ENCODE data around the gene CAPN14.

CAPN14 gene

DNA sequence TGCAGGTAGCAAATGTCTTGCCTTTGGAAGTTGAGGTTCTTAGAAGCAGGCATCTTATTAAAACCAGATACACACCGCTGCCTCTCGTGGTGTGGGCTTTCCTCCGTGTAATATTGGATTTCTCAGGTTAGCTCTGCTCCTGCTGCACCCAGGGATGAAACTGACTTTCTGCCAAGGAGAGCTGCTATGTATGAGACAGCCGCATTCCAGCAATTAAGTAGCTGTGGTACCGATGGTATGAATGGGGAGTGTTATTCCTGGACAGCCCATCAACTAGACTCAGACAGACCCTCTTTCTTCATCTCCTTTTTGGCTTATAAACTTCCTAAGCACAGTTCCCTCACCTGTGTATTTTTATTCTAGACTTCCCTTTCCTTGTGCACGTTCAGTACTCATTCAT, 9.8 kb upstream of the CAPN14 start:
- no peak for DNase-seq (ENCODE audit: low read depth in 2 of 2)

DNA sequence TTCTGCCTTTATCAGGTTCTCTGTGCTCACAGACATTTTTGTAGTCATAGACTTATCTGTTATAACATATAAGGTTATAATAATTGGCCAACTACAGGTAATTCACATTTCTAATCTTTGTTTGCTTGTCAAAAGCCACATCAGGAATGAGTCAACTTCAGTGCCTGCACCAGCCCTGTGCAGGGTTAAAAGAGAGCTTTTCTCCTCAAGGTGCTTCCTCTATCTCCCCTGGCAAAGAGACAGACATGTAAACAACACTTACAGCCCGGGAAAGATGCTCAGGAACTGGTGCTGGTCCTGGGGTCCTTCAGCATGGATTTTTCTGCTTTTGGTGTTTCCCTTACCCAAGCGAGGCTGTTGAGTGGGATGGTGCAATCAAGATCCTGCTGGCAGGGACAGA, 9.0 kb upstream of the CAPN14 start:
- DNase-seq (ENCODE audit: low read depth in 2 of 2), result no peak

DNA sequence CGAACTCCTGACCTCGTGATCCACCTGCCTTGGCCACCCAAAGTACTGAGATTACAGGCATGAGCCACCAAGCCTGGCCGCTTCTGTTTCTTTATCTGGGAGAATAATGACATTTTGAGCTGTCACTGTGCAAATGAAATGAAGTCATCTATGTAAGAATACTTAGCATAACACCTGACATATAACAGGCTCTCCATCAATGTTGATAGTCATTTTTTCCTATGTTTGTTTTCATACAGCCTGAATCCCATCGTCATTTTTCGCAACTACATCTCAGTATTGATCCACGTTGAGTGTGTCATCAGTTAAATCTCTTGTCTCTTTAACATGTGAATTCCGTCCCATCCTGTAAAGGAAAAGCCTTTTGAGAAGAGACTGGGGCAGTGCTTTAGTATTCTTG, 6.4 kb upstream of the CAPN14 start:
- no peak for DNase-seq (ENCODE audit: low read depth in 2 of 2)

GRCh38 chr2:31223026-31223425, 5.7 kb upstream of the CAPN14 start:
- no peak for DNase-seq (ENCODE audit: low read depth in 2 of 2)

GRCh38 chr2:31222071-31222470, 4.8 kb upstream of the CAPN14 start:
- DNase-seq (ENCODE audit: low read depth in 2 of 2), result no peak

DNA sequence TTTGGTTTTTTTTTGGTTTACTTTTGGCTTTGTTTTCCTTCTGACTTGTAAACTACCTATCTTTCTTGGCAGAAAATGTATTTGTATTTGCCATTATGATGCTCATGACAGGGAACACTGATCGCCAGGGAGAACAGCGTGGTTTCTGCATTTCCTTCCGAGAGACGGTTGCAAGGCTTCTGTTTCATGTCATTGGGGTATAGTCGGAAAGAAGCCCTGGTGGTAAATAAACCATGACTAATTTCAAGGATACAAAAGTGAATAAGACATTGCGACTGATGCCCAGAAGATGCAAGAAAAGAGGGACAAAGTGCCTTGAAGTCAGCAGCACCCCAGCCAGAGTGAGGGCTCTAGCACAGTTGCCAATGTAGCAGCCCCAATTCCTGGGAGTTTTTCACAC, 4.2 kb upstream of the CAPN14 start:
- DNase-seq (ENCODE audit: low read depth in 2 of 2), result no peak

- no peak for DNase-seq (ENCODE audit: low read depth in 2 of 2)
Observed at GRCh38 chr2:31219131-31219969, 2.0 kb upstream of the CAPN14 start.

DNA sequence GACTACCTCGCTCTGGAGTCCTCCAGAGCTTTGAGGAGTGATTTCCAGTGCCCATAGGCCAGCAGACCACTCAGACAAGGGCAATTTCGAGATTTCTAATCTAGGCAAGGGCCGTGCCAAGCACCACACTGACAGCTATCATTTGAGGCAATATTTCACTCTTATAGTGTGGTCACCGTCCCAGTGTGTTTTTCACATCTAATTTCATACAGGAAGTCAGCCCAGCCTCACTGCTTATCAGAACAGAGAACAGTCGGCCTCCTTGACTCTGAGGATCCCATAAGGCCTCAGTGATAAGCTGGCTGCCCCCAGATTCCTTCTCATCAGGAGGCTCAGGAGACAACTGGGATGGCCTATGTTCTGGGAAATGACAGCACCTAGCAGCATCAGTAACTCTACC, 581 bp downstream of the CAPN14 start:
- DNase-seq (ENCODE audit: low read depth in 2 of 2), result no peak

DNA sequence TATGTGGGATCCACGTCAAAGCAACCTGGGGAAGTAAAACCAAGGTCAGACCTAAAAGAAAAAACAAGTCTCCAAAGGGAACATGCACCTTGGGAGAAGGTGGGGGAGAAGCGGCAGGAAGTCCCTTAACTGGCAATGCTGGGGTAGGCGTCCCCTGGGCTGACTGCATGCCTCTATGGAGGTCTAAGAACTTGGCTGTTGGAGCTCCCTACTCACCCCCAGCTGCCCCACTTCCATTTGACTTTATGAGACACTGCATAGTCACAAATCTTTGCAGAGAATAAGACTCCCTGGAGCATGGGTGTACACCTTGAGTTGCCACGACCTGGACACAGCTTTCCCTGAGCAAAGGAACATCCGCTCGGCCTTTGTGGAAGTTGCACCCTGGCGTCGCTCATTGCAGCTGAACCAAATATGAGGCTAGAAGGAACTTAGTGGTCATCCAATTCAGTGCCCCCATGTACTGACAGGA, 2.8 kb downstream of the CAPN14 start:
- DNase-seq (ENCODE audit: low read depth in 2 of 2), result no peak

GRCh38 chr2:31213601-31214443, 3.5 kb downstream of the CAPN14 start:
- DNase-seq (ENCODE audit: low read depth in 2 of 2), result no peak

DNA sequence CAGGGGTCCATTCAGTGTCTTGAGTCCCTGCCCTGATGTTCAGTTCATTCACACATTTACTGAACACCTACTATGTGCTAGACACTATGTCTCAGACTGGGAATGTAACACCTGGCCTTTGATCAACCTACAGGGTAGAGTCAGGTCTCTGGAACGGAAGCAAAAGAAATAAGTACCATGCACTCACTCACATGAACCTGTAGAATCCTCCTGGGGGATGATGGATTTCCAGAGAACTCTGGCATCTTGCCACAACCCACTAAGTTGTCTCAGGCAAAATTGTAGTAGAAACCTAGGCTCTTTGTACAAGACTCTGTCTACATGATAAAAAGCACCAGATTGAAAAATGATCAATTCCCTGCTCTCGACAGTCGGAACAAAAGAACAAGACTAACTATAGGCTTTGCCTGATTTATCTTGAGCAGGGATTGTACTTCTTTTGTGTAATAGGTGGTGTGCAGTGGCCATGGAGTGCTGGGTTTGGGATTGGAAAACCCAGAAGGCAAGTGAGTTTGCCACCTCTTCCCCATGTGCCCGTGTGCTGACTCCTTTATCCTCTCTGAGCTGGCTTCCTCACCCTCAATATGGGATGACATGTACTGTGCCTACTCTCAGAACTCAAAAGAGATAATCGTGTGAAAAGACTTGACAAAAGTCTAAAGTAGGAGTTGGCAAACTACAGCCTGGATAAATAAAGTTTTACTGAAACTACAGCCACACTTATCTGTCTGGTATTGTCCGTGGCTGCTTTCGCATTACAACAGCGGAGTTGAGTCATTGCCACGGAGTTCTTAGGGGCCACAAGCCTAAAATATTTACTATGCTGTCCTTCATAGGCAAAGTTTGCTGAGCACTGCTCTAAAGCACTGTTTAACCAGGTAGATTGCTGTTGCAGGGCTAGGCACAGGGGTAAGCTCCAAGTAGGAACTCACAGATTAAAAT, 4.4 kb downstream of the CAPN14 start:
- DNase-seq (ENCODE audit: low read depth in 2 of 2), result no peak

DNA sequence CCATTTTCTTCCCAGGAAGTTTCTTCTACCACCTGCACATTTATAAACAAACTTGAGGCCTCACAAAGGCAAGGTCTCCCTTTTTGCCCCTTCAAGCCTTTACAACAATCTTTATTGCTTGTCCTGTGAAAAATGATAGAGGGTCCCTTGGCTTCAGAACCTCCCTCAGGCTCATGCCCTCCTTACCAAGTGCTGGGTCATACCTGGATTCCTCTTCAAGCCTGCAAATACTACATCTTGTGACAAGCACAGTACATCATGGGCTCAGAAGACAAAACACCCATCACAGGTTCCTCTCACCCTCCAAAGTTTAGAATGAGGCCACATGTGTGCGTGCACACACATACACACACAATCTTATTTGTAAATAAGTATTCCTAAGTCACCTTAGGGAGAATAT, 9.1 kb downstream of the CAPN14 start:
- no peak for DNase-seq (ENCODE audit: low read depth in 2 of 2)

DNA sequence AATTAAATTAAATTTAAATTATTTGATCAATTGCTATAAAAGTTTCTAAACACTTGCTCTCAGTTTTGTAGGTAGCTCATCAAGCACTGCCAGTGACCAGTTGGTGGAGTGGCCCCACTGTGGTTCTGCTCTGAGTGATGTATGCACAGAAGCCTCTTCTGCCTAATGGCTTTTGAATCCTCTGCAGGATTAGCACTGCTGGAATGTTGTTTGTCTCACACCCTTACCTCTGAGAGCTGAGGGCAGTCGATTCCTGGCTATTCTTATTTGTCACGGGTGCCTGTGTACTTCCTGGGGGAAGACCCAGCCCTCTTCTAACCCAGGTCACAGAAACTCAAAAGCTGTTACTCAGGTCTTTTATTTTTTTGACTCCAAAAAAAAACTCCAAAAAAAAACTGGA, 9.5 kb downstream of the CAPN14 start:
- no peak for DNase-seq (ENCODE audit: low read depth in 2 of 2)

DNA sequence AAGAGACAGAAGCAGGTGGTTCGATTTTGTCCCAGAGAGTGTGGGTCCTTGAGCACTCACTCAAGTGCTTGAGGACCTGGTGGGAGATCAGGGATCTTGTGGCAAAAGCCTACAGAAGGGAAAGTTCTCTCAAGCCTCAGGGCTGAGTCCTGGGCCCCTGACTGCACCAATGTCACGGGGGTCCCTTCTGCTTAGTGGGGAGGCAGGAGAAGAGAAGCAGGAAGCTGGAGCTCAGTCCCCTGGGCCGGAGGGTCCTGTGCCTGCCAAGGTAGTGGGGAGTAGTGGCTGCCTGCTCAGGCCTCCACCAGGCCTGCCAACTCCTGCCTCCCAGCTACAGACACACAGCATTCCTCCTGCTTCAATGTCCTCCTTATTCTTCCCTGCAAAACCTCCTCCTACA, 11.7 kb downstream of the CAPN14 start:
- no peak for DNase-seq (ENCODE audit: low read depth in 2 of 2)

- DNase-seq (ENCODE audit: low read depth in 2 of 2), result no peak
Observed at GRCh38 chr2:31205186-31205585, 12.1 kb downstream of the CAPN14 start.

DNA sequence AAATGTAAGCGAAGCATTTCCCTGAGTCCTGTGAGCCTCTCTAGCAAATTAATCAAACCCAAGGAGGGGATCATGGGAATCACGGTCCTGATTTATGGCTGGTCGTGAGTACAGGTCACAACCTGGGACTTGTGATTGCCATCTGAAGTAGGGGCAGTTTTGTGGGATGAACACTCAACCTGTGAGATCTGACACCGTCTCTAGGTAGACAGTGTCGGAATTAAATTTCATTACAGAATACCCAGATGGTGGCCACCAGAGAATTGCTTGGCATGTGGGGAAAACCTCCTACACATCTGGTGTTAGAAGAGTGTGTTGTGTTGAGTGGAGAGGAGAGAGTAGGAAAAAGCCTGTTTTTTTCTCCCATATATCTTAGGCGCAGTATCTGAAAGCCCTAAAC, 12.5 kb downstream of the CAPN14 start:
- DNase-seq (ENCODE audit: low read depth in 2 of 2), result no peak

GRCh38 chr2:31203916-31204315, 13.4 kb downstream of the CAPN14 start:
- DNase-seq (ENCODE audit: low read depth in 2 of 2), result no peak

DNA sequence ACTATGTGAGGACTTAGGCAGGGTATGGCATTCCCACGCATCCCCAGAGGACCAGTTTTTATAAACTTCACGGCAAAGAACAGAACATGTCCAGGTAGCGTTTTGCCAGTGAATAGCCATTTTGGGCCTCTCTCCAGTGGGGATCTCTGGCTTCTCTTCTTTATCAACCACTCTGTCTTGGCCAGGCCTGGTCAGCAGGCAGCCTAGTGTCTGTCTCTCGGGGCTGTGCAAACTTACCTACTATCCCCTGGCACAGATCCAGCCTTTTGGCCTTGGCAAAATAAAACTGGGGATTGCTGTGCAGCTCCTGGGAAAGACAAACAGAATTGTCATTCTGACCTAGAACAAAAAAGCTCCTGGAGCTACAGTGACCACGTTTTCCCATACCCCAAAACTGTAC, 14.5 kb downstream of the CAPN14 start:
- no peak for DNase-seq (ENCODE audit: low read depth in 2 of 2)

DNA sequence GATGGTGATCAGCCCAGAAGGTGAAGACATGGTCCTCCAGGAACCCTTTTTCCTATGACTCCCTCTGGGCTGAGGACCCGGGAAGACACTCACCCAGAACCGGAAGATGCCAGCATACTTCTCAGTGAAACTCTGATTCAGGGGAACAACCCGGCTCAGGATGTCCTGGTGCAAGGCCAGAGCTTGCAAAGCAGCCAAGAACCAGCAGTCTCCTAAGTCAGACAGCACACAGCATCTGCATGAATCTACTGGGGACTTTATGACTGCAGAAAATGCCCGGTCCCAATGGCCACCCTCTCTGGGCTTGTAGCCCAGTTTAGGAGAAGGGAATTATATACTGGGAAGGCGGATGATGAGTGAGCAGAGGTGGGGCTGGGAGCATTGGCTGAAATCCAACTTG, 15.3 kb downstream of the CAPN14 start:
- no peak for DNase-seq (ENCODE audit: low read depth in 2 of 2)

DNA sequence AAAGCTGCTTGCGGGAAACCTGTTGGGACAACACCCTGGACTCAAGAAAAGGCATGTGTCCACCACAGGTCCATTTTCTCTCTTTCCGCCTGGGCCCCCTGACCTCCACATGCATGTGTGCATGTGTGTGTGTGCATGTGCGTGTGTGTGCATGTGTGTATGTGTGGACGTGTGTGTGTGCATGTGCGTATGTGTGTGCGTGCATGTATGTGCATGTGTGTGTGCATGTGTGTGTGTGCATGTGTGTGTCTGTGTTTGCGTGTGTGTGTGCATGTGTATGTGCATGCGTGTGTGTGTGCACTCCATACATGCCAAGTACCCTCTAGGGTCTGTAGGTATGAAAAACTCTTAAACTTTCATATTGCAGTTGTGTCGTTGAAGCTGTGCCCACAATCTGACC, 16.3 kb downstream of the CAPN14 start:
- no peak for DNase-seq (ENCODE audit: low read depth in 2 of 2)

DNA sequence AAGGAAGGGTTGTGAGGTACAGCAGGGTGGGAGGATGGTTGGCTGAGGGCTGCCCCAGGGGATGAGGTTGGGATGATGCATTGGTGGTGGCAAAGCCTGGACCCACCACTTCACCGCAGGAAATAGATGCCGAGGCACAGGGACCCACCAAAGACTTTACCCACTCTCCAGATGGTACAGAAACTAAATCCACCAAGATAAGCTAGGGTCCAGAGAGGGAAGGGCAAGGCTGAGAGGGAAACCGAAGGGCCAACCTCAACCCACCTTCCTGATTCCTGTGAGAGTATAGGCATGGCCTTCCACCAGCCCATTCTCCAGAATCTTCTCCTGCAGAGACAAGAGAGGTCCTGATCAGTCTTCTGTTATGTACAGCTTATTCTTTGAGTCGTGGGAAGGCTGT, 18.1 kb downstream of the CAPN14 start:
- no peak for DNase-seq (ENCODE audit: low read depth in 2 of 2)

- no peak for DNase-seq (ENCODE audit: low read depth in 2 of 2)
Observed at GRCh38 chr2:31197669-31198068, 19.6 kb downstream of the CAPN14 start.
